MM.1S (cell line): ENCODE measurements around the gene SIGLEC8.

Source experiments
- DNase-seq: peaks from one replicate; pipeline ENCODE4 v3.0.0-alpha.2; 2015
- H2AFZ ChIP-seq: fragments of 300-600 bp; sonication (generic); 2 replicates; pipeline ENCODE4 v1.6.0; 2016; ENCODE audit warnings: antibody characterized with exemption, low read length
- H3F3A ChIP-seq: fragments of 300-600 bp; sonication (generic); 2 replicates; pipeline ENCODE4 v1.6.1; 2016; ENCODE audit warnings: mild to moderate bottlenecking, antibody characterized with exemption, low read length, moderate library complexity, mixed read lengths; ENCODE audit not compliant: insufficient read depth
- H3K27ac ChIP-seq: fragments of 300-600 bp; sonication (generic); 2 replicates; pipeline ENCODE4 v1.5.1; 2016; ENCODE audit warnings: mild to moderate bottlenecking, low read length
- H3K27me3 ChIP-seq: fragments of 300-600 bp; sonication (generic); replicated peaks from 2 replicates; pipeline ENCODE4 v1.6.0; 2016; ENCODE audit warnings: low read length; ENCODE audit not compliant: insufficient read depth
- H3K36me3 ChIP-seq: fragments of 300-600 bp; sonication (generic); replicated peaks from 2 replicates; pipeline ENCODE4 v1.6.1; 2016; ENCODE audit warnings: mild to moderate bottlenecking, low read length, mixed read lengths; ENCODE audit not compliant: insufficient read depth
- H3K4me1 ChIP-seq: fragments of 300-600 bp; sonication (generic); 2 replicates; pipeline ENCODE4 v1.6.1; 2016; ENCODE audit warnings: low read length, mixed read lengths
- H3K4me2 ChIP-seq: fragments of 300-600 bp; sonication (generic); 2 replicates; pipeline ENCODE4 v1.6.0; 2016; ENCODE audit warnings: low read depth, low read length
- H3K4me3 ChIP-seq: fragments of 300-600 bp; sonication (generic); 2 replicates; pipeline ENCODE4 v1.5.1; 2016; ENCODE audit warnings: low read length, mixed read lengths
- H3K79me2 ChIP-seq: fragments of 300-600 bp; sonication (generic); 2 replicates; pipeline ENCODE4 v1.6.1; 2016; ENCODE audit warnings: mixed run types, low read length, mixed read lengths
- H3K9ac ChIP-seq: fragments of 300-600 bp; sonication (generic); 2 replicates; pipeline ENCODE4 v1.6.1; 2016; ENCODE audit warnings: low read length, mixed read lengths
- H3K9me2 ChIP-seq: fragments of 300-600 bp; sonication (generic); replicated peaks from 2 replicates; pipeline ENCODE4 v1.6.1; 2016; ENCODE audit warnings: mild to moderate bottlenecking, low read length, mixed read lengths; ENCODE audit not compliant: insufficient read depth
- H3K9me3 ChIP-seq: fragments of 300-600 bp; sonication (generic); replicated peaks from 2 replicates; pipeline ENCODE4 v1.6.1; 2016; ENCODE audit warnings: mild to moderate bottlenecking, low read length, mixed read lengths; ENCODE audit not compliant: insufficient read depth
- H4K20me1 ChIP-seq: fragments of 300-600 bp; sonication (generic); 2 replicates; pipeline ENCODE4 v1.6.1; 2016; ENCODE audit warnings: mild to moderate bottlenecking, low read length, moderate library complexity, mixed read lengths; ENCODE audit not compliant: insufficient read depth
- CTCF ChIP-seq: fragments of 300-600 bp; sonication (generic); IDR thresholded peaks from 2 replicates; pipeline ENCODE4 v1.5.1; 2016; ENCODE audit warnings: antibody characterized with exemption, low read length, mixed read lengths
- EZH2 ChIP-seq: fragments of 300-600 bp; sonication (generic); optimal IDR thresholded peaks from 2 replicates; pipeline ENCODE3; 2017; ENCODE audit warnings: low read depth, mild to moderate bottlenecking, antibody characterized with exemption, low read length, mixed read lengths
- EZH2phosphoT487 ChIP-seq: fragments of 300-600 bp; sonication (generic); IDR thresholded peaks from 2 replicates; pipeline ENCODE4 v1.6.1; 2018; ENCODE audit warnings: antibody characterized with exemption, low read length

Gene SIGLEC8

GRCh38 chr19:51497666-51498065 is 39.4 kb upstream of the SIGLEC8 start:
- H3F3A ChIP-seq, result no peaks in the 10 kb centered on the region
- H4K20me1 ChIP-seq, result no peaks in the 10 kb centered on the region
- no peak overlapping the region for H3K4me3 ChIP-seq
- no peak overlapping the region for H2AFZ ChIP-seq
- H3K36me3 ChIP-seq, result no peaks in the 10 kb centered on the region
- no peaks in the 10 kb centered on the region for H3K79me2 ChIP-seq
- H3K9me2 ChIP-seq, result no peaks in the 10 kb centered on the region
- no peaks in the 10 kb centered on the region for H3K4me1 ChIP-seq
- no peaks in the 10 kb centered on the region for H3K9me3 ChIP-seq
- no peak overlapping the region for H3K4me2 ChIP-seq
- H3K27me3 ChIP-seq, result no peaks in the 10 kb centered on the region
- H3K9ac ChIP-seq, result no peak overlapping the region
- no peak overlapping the region for H3K27ac ChIP-seq
- TF ChIP-seq EZH2phosphoT487, result no peak
- TF ChIP-seq CTCF, result no peak
- TF ChIP-seq EZH2, result no peak
- no peak for DNase-seq

- H4K20me1 ChIP-seq, result no peaks in the 10 kb centered on the region
- H3K4me2 ChIP-seq, result no peak overlapping the region
- H3K27ac ChIP-seq, result no peak overlapping the region
- H2AFZ ChIP-seq, result no peak overlapping the region
- no peak for DNase-seq
- no peaks in the 10 kb centered on the region for H3K4me1 ChIP-seq
- no peak overlapping the region for H3K4me3 ChIP-seq
- no peaks in the 10 kb centered on the region for H3F3A ChIP-seq
- no peaks in the 10 kb centered on the region for H3K36me3 ChIP-seq
- H3K27me3 ChIP-seq, result no peaks in the 10 kb centered on the region
- TF ChIP-seq EZH2 (no peak), EZH2phosphoT487 (no peak), CTCF (no peak)
- no peaks in the 10 kb centered on the region for H3K79me2 ChIP-seq
- no peak overlapping the region for H3K9ac ChIP-seq
- no peaks in the 10 kb centered on the region for H3K9me3 ChIP-seq
- no peaks in the 10 kb centered on the region for H3K9me2 ChIP-seq
These were observed 35.5 kb upstream of the SIGLEC8 start for GRCh38 chr19:51493776-51494175.

- DNase-seq, result no peak
- H2AFZ ChIP-seq, result no peak overlapping the region
- no peak overlapping the region for H3K27ac ChIP-seq
- H3K9me3 ChIP-seq, result no peaks in the 10 kb centered on the region
- H3K79me2 ChIP-seq, result no peaks in the 10 kb centered on the region
- no peaks in the 10 kb centered on the region for H4K20me1 ChIP-seq
- H3F3A ChIP-seq, result no peaks in the 10 kb centered on the region
- TF ChIP-seq EZH2 (no peak), EZH2phosphoT487 (no peak), CTCF (no peak)
- H3K4me2 ChIP-seq, result no peak overlapping the region
- no peaks in the 10 kb centered on the region for H3K27me3 ChIP-seq
- no peak overlapping the region for H3K4me3 ChIP-seq
- H3K9me2 ChIP-seq, result no peaks in the 10 kb centered on the region
- H3K36me3 ChIP-seq, result no peaks in the 10 kb centered on the region
- H3K9ac ChIP-seq, result no peak overlapping the region
- H3K4me1 ChIP-seq, result no peaks in the 10 kb centered on the region
These were observed 33.3 kb upstream of the SIGLEC8 start for GRCh38 chr19:51491586-51491985.
